ENCODE results near the gene SMARCD1. TPM values are rescaled to one million over a fixed set of nuclear protein-coding genes. Genes with fewer than 3 reads are reported as not detected.

The SMARCD1 gene
- total RNA-seq, 4 donors from 2014 or later: 45.9 to 97.2 (median 65.3) TPM

DNA sequence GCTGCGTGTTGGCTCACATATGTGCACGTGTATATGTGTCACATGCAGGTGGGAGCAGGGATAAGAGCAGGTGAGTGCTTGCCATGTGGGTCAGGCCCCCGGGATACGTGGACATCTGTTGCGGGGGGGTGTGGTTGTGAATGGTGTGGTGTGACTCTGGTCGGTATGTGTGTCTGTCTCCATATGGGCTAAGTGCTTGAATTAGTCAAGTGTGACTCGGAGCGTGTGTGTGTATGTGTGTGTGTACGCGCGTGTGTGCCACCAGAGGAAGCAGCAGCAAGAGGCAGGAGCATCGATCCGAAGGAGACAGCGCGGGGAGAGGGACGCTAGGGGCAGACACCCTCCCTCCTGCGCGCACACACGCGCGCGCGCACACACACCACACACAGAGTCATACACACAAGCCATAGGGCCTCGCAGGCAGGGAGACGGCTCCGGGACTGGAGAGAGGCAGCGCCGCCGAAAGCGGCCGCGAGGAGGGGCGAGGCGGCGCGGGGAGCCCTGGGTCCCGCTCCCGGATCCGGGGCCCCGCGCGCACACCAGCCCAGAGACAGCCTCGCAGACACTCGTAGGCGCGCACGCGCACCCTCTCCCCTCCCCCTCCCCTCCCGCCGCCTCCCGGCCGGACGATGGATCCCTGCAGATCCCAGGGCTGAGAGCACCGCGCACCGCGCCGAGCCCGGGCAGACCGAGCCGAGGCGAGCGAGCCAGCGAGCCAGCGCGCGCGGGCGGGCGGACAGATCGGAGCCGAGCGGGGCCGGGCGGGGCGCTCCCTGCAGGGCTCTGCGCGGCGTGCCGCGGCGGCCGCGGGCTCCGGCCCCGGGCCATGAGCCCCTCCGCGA is 27.9 kb upstream of the SMARCD1 start, which contains the start of gene ASIC1:
TSS of gene ASIC1 (plus strand) at position 597 of the 842 bp plus-strand sequence. CDS start 1,171 bp downstream, outside the sequence.
- peak; percentile 42 to 43 for DNase-seq (ENCODE audit: low spot score in 2 of 2)
- H3K27me3 ChIP-seq: peaks cover 0 to 7% of the 10 kb centered on the region in 2 donors
- H3K9me3 ChIP-seq: no peaks in the 10 kb centered on the region
- peaks cover 0 to 25% (median 19%) of the 10 kb centered on the region in 4 donors for H3K4me1 ChIP-seq
- H3K36me3 ChIP-seq: no peaks in the 10 kb centered on the region
- peak within 1 kb of the TSS; percentile 44 to 75 (median 54) for H3K4me3 ChIP-seq
- TF ChIP-seq, protein P1, sequence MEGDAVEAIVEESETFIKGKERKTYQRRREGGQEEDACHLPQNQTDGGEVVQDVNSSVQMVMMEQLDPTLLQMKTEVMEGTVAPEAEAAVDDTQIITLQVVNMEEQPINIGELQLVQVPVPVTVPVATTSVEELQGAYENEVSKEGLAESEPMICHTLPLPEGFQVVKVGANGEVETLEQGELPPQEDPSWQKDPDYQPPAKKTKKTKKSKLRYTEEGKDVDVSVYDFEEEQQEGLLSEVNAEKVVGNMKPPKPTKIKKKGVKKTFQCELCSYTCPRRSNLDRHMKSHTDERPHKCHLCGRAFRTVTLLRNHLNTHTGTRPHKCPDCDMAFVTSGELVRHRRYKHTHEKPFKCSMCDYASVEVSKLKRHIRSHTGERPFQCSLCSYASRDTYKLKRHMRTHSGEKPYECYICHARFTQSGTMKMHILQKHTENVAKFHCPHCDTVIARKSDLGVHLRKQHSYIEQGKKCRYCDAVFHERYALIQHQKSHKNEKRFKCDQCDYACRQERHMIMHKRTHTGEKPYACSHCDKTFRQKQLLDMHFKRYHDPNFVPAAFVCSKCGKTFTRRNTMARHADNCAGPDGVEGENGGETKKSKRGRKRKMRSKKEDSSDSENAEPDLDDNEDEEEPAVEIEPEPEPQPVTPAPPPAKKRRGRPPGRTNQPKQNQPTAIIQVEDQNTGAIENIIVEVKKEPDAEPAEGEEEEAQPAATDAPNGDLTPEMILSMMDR (IDR thresholded peaks at IDR 0.05): peak in 2 of 5 experiments; percentile 53 to 58
- no peak for TF ChIP-seq POLR2A (IDR thresholded peaks at IDR 0.05)
- WGBS, 2 donors: 1% methylated on average over 15 to 57 of the region's 88 CpGs
- peak within 1 kb of the TSS in 2 of 4 donors; percentile 43 to 69 for H3K27ac ChIP-seq

- H3K9me3 ChIP-seq: no peaks in the 10 kb centered on the region
- TF ChIP-seq, protein P1 (IDR thresholded peaks at IDR 0.05): no peak
- no peak for TF ChIP-seq EP300 (IDR thresholded peaks at IDR 0.05)
- no peak for TF ChIP-seq POLR2A (IDR thresholded peaks at IDR 0.05)
- 28 to 59% methylated on average over 8 to 24 of the region's 30 CpGs for WGBS, 2 donors
- no peak for DNase-seq (ENCODE audit: low spot score in 2 of 2)
- peak overlapping the region; percentile 24 to 75 (median 54) for H3K4me3 ChIP-seq
- peaks cover 0 to 25% (median 19%) of the 10 kb centered on the region in 4 donors for H3K4me1 ChIP-seq
- H3K27ac ChIP-seq: peak overlapping the region in 1 of 4 donors; percentile 69
- H3K36me3 ChIP-seq: no peaks in the 10 kb centered on the region
- H3K27me3 ChIP-seq: peaks cover 0 to 7% of the 10 kb centered on the region in 2 donors
These were observed 27.1 kb upstream of the SMARCD1 start for GRCh38 chr12:50057896-50058670.

- no peak for DNase-seq (ENCODE audit: low spot score in 2 of 2)
- H3K9me3 ChIP-seq: no peaks in the 10 kb centered on the region
- WGBS, 2 donors: 84 to 89% methylated on average over 9 to 14 of the region's 15 CpGs
- peaks cover 0 to 25% (median 19%) of the 10 kb centered on the region in 4 donors for H3K4me1 ChIP-seq
- peaks cover 0 to 7% of the 10 kb centered on the region in 2 donors for H3K27me3 ChIP-seq
- no peaks in the 10 kb centered on the region for H3K36me3 ChIP-seq
- H3K27ac ChIP-seq: no peak overlapping the region
- TF ChIP-seq EP300 (IDR thresholded peaks at IDR 0.05) (no peak), POLR2A (IDR thresholded peaks at IDR 0.05) (no peak)
- TF ChIP-seq, protein P1 (IDR thresholded peaks at IDR 0.05): no peak
- no peak overlapping the region for H3K4me3 ChIP-seq
These were observed 26.3 kb upstream of the SMARCD1 start for GRCh38 chr12:50058743-50059312.

GRCh38 chr12:50059440-50060119 is 25.6 kb upstream of the SMARCD1 start:
- Histone ChIP-seq H3K9me3 (no peaks in the 10 kb centered on the region), H3K27ac (no peak overlapping the region), H3K4me1 (peaks cover 0 to 25% (median 19%) of the 10 kb centered on the region in 4 donors), H3K36me3 (no peaks in the 10 kb centered on the region), H3K27me3 (peaks cover 0 to 7% of the 10 kb centered on the region in 2 donors), H3K4me3 (no peak overlapping the region)
- TF ChIP-seq EP300 (IDR thresholded peaks at IDR 0.05) (no peak), POLR2A (IDR thresholded peaks at IDR 0.05) (no peak)
- TF ChIP-seq, protein P1 (IDR thresholded peaks at IDR 0.05): no peak
- DNase-seq (ENCODE audit: low spot score in 2 of 2): no peak
- WGBS, 2 donors: 62 to 80% methylated on average over 10 to 12 of the region's 12 CpGs
